Hair follicle dermal papilla cell (primary cell): Measurements from ENCODE around the gene BCL2A1. TPM values are rescaled to one million over a fixed set of nuclear protein-coding genes. Genes with fewer than 3 reads are reported as not detected.

Experiments
- total RNA-seq: library from RNA; depleted of rRNA; stranded (reverse); fragments of >200 nt; gene quantifications from 2 replicates; pipeline ENCODE4 v1.2.3, GENCODE V29; 2012

Gene BCL2A1
- not detected in 2 replicates for total RNA-seq

DNA sequence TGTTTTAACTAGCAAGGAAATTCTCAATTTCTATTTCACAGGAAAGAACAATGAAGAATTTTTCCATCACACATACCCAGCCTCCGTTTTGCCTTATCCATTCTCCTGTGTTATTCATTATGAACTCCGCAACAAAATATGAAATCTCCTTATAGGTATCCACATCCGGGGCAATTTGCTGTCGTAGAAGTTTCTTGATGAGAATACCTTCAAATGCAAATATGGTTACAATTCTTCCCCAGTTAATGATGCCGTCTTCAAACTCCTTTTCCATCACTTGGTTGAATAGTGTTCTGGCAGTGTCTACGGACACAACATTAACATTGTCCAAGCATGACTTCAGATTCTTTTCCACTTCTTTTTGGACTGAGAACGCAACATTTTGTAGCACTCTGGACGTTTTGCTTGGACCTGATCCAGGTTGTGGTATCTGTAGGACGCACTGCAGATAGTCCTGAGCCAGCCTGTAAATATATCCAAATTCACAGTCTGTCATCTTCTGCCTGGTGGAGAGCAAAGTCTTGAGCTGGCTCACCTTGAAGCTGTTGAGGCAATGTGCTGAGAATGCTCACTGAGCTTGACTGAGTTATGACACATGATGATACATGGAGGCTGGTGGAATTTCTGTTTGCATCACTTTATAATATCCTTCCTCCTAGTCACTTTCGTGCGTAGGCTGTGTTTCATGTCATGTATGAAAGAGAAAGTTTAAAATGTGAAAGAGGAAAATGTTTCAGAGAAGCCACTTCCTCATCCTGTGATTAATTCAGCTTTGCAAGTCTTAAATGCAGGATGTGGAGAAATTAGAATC is at the start of gene BCL2A1:
Gene BCL2A1, minus strand, starts transcription at position 573 of the 811 bp plus-strand sequence. Its CDS starts 77 bp downstream, at position 496.

Other genes with a start within 250 kb of the BCL2A1 start
- 9.6 and 10.7 TPM in 2 replicates for gene MTHFS, start 74.2 kb downstream of the BCL2A1 start, total RNA-seq
- 148 TPM in 2 replicates for gene ZFAND6, start 88.5 kb upstream of the BCL2A1 start, total RNA-seq
- gene FAH, start 181.8 kb upstream of the BCL2A1 start, total RNA-seq, result 19.8 and 27.1 TPM in 2 replicates